HEK293 (cell line): Measurements from ENCODE around the gene WWC1.

Experiments used
- CTCF ChIP-seq: fragments of 450-650 bp; formaldehyde crosslinking; IDR thresholded peaks from 2 replicates; pipeline ENCODE4 v1.5.1; 2016; ENCODE audit warnings: missing biosample characterization, missing genetic modification characterization
- ZBTB11 ChIP-seq: fragments of 450-650 bp; formaldehyde crosslinking; conservative IDR thresholded peaks from 2 replicates; pipeline ENCODE4 v1.5.1; 2016; ENCODE audit warnings: low read depth, missing biosample characterization, missing genetic modification characterization

DNA sequence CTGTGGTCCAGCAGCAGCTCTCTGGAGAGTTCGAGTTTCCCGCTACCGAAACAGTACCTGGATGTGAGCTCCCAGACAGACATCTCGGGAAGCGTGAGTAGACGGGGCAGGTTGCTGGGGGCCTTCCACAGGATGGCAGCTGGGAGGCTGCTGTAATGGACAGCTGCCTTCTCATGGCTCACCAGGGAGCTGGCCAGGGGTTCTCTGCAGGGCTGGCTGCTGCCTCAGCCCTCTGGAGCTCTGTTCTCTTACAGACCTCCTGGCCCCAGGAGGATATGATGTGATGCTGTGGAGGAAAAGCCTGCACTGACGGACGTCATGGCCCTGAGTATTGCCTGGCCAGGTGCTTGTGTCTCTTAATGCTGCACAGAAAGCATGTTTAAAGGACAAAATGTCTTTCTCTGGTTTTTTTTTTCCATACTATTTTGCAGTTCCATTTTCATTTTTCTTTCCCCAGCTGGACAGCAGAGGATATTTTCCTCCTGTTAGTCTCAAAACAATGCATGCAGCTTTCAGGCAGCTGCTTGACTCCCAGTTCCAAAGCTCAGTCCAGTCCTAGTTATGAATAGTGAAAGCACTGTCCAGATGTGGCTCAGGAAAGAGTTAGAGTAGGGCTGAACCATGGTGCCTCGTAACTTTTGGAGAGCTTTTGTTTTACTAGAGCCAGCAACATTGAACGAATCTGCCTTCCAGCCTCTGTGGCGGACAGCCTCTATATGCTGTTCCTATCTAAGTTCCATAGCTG lies 117.3 kb downstream of the WWC1 start:
- TF ChIP-seq ZBTB11 (tag by site-specific recombination) (no peak), CTCF (tag by site-specific recombination) (no peak)
